Natural killer cell treated with Interleukin-12 subunit alpha and Interleukin-12 subunit beta and Interleukin-15 and Interleukin-18, amount 100 ng/mL, for 72 hours (primary cell): Measurements from ENCODE around the gene SMG6. TPM values are rescaled to one million over a fixed set of nuclear protein-coding genes. Genes with fewer than 3 reads are reported as not detected.

Source experiments
- ATAC-seq, 2 donors: fragments of 150-1000 bp; cut with Tn5 transposase in 1 of 2; sonication (Bioruptor Pico), chemical (Tn5 transposase) in 1 of 2; 2 replicates each; pipeline ENCODE4 v1.10.0; 2021
- DNase-seq: peaks from one replicate; pipeline ENCODE4 v3.0.0; 2022; ENCODE audit warnings: low spot score
- H3K27ac Mint-ChIP-seq, 2 donors: 1 replicate in 1 of 2; 2 replicates in 1 of 2; pipeline ENCODE4 v1.8.0; 2022; ENCODE audit warnings: mixed read lengths in 2 of 2, mild to moderate bottlenecking in 1 of 2, moderate library complexity in 1 of 2
- H3K27me3 Mint-ChIP-seq, 2 donors: 1 replicate in 1 of 2; 2 replicates in 1 of 2; pipeline ENCODE4 v1.8.0; 2022; ENCODE audit warnings: mixed read lengths in 2 of 2
- H3K36me3 Mint-ChIP-seq: one replicate; pipeline ENCODE4 v1.8.0; 2022; ENCODE audit warnings: mixed read lengths
- H3K4me1 Mint-ChIP-seq, 2 donors: 1 replicate in 1 of 2; 2 replicates in 1 of 2; pipeline ENCODE4 v1.8.0; 2022; ENCODE audit warnings: low read depth in 2 of 2, mixed read lengths in 2 of 2, mild to moderate bottlenecking in 1 of 2
- H3K4me3 Mint-ChIP-seq: one replicate; pipeline ENCODE4 v1.8.0; 2022; ENCODE audit warnings: mixed read lengths
- H3K9me3 Mint-ChIP-seq: 2 replicates; pipeline ENCODE4 v1.8.0; 2022; ENCODE audit warnings: mixed read lengths
- total RNA-seq, 2 donors: library from RNA; stranded (reverse); gene quantifications; one replicate each; pipeline ENCODE4 v1.2.3, GENCODE V29; 2022

SMG6 gene
- total RNA-seq, 2 donors from 2014 or later: 33.6 to 74.7 TPM

GRCh38 chr17:2070241-2071023, 233.2 kb downstream of the SMG6 start:
- H3K27ac Mint-ChIP-seq: peak overlapping the region in 1 of 2 donors; percentile 88
- peaks cover 24 to 55% of the 10 kb centered on the region in 2 donors for H3K4me1 Mint-ChIP-seq
- H3K9me3 Mint-ChIP-seq: no peaks in the 10 kb centered on the region
- no peaks in the 10 kb centered on the region for H3K27me3 Mint-ChIP-seq
- peak; percentile 84 to 92 for ATAC-seq
- no peak for DNase-seq
- peak overlapping the region; percentile 83 for H3K4me3 Mint-ChIP-seq
- peaks cover 6% of the 10 kb centered on the region for H3K36me3 Mint-ChIP-seq

DNA sequence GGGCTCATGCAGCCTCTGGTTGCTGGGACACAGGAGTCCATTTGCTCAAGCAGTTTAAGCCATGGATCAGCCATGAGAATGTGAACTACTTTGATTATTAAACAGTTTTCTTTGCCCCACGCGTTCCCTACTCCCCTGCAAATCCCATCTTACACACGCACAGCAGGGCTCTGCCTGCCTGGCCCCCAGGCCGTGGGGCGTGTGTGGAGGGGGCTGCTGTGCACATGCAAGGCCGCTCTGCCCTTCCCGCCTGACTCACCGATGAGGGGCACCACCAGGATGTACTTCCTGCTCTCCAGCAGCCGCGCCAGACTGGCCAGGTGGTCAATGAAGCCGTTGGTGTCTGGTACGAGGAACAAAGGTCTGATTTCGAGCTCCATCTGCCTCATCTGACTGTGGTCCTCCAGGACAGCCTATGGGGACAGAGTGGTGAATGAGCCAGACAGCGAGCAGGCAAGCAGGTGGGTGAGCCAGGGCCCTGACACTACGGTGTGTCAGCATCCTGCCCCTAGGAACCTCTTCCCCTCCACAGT, 235.0 kb downstream of the SMG6 start:
- Mint-ChIP-seq H3K4me1 (peaks cover 32 to 67% of the 10 kb centered on the region in 2 donors), H3K36me3 (peaks cover 6% of the 10 kb centered on the region), H3K9me3 (no peaks in the 10 kb centered on the region), H3K27ac (peak overlapping the region; percentile 16 to 88), H3K27me3 (no peaks in the 10 kb centered on the region), H3K4me3 (peak overlapping the region; percentile 66)
- ATAC-seq (peak in 1 of 2 donors; percentile 24), DNase-seq (no peak)

GRCh38 chr17:2068031-2068518, 235.5 kb downstream of the SMG6 start:
- H3K9me3 Mint-ChIP-seq: no peaks in the 10 kb centered on the region
- H3K4me1 Mint-ChIP-seq: peaks cover 32 to 72% of the 10 kb centered on the region in 2 donors
- DNase-seq (no peak), ATAC-seq (no peak)
- H3K36me3 Mint-ChIP-seq: peaks cover 6% of the 10 kb centered on the region
- no peak overlapping the region for H3K4me3 Mint-ChIP-seq
- peak overlapping the region in 1 of 2 donors; percentile 88 for H3K27ac Mint-ChIP-seq
- H3K27me3 Mint-ChIP-seq: no peaks in the 10 kb centered on the region

GRCh38 chr17:2067608-2068024, 236.0 kb downstream of the SMG6 start:
- H3K36me3 Mint-ChIP-seq: peaks cover 6% of the 10 kb centered on the region
- no peak for DNase-seq
- H3K4me3 Mint-ChIP-seq: no peak overlapping the region
- H3K27me3 Mint-ChIP-seq: no peaks in the 10 kb centered on the region
- ATAC-seq: no peak
- no peaks in the 10 kb centered on the region for H3K9me3 Mint-ChIP-seq
- peaks cover 35 to 74% of the 10 kb centered on the region in 2 donors for H3K4me1 Mint-ChIP-seq
- H3K27ac Mint-ChIP-seq: peak overlapping the region in 1 of 2 donors; percentile 88

DNA sequence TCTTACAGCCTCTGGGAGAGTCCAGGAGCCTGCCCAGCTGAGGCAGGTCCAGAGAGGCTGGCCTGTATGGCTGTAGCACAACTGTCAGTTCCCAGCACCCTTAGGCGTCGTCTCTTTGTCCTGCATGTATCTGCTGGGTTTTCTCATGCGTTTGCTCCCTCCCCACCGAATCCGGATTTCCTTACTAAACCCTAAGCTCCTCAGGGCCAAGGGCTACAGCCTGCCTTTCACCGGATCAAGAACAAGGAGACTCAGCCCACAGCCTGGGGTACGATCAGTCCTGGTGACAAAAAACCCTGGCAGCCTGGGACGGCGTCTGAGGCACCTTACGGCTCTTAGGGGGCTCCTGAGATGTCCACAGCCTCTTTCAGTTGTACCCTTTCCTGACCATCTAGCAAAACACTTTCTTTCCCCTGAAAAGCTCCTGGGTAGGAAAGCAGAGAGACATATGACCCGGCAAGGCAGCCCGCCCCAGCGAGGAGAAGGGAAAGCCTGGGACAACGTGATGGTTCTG, 236.5 kb downstream of the SMG6 start:
- no peaks in the 10 kb centered on the region for H3K9me3 Mint-ChIP-seq
- no peaks in the 10 kb centered on the region for H3K27me3 Mint-ChIP-seq
- no peak for ATAC-seq
- H3K27ac Mint-ChIP-seq: no peak overlapping the region
- DNase-seq: no peak
- peaks cover 2% of the 10 kb centered on the region for H3K36me3 Mint-ChIP-seq
- no peak overlapping the region for H3K4me3 Mint-ChIP-seq
- H3K4me1 Mint-ChIP-seq: peaks cover 40 to 75% of the 10 kb centered on the region in 2 donors

GRCh38 chr17:2065949-2066400, 237.6 kb downstream of the SMG6 start:
- H3K9me3 Mint-ChIP-seq: no peaks in the 10 kb centered on the region
- no peaks in the 10 kb centered on the region for H3K27me3 Mint-ChIP-seq
- H3K4me3 Mint-ChIP-seq: no peak overlapping the region
- no peaks in the 10 kb centered on the region for H3K36me3 Mint-ChIP-seq
- ATAC-seq (no peak), DNase-seq (no peak)
- H3K27ac Mint-ChIP-seq: no peak overlapping the region
- H3K4me1 Mint-ChIP-seq: peaks cover 40 to 66% of the 10 kb centered on the region in 2 donors

GRCh38 chr17:2064980-2065785, 238.4 kb downstream of the SMG6 start:
- Mint-ChIP-seq H3K27me3 (no peaks in the 10 kb centered on the region), H3K9me3 (no peaks in the 10 kb centered on the region), H3K27ac (peak overlapping the region; percentile 45 to 75), H3K36me3 (peaks cover 4% of the 10 kb centered on the region), H3K4me3 (peak overlapping the region; percentile 12), H3K4me1 (peaks cover 44 to 66% of the 10 kb centered on the region in 2 donors)
- ATAC-seq: peak; percentile 65
- DNase-seq: no peak

DNA sequence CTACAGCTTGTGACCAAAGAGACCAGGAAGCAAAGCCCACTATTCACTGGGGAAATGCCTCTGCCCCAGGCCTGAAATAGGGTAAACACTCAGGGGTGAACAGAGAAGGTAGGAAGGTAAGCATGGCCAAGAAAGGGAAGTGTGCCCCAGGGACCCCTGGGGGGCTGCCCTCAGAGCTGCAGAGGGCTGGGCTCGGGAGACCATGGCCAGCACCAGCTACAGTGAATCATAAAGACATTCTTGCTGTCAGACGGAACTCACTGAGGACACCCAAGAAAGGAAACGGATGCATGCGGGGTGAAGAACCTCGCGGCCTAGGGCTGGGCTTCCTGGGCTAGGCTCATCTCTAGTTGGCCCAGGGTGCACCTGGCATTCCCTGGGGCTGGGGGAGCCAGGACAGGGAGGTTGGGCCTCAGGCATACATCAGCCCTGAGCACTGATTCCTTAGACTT, 239.0 kb downstream of the SMG6 start:
- peaks cover 4% of the 10 kb centered on the region for H3K36me3 Mint-ChIP-seq
- peak overlapping the region; percentile 12 for H3K4me3 Mint-ChIP-seq
- peak overlapping the region; percentile 45 to 75 for H3K27ac Mint-ChIP-seq
- H3K27me3 Mint-ChIP-seq: no peaks in the 10 kb centered on the region
- ATAC-seq: peak; percentile 1 to 32
- peaks cover 40 to 63% of the 10 kb centered on the region in 2 donors for H3K4me1 Mint-ChIP-seq
- H3K9me3 Mint-ChIP-seq: no peaks in the 10 kb centered on the region
- no peak for DNase-seq

DNA sequence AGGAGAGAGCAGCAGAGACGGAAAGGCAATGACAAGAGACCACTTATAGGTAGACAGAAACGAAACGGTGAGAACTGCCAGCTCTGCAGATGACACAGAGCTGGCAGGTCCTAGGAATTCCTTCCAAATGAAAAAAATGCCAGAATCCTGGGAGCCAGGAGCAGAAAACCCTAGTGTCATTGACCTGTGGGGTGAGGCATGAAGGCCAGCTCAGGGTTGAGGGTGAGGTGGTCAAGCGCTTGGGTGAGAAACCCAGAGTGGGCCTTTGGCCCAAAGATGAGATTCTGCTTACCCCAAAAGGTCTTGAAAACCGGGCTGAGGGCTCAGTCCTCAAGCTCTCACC, 239.5 kb downstream of the SMG6 start:
- H3K36me3 Mint-ChIP-seq: peaks cover 4% of the 10 kb centered on the region
- H3K27me3 Mint-ChIP-seq: no peaks in the 10 kb centered on the region
- ATAC-seq (no peak), DNase-seq (no peak)
- no peaks in the 10 kb centered on the region for H3K9me3 Mint-ChIP-seq
- peak overlapping the region; percentile 3 for H3K4me3 Mint-ChIP-seq
- peaks cover 42 to 61% of the 10 kb centered on the region in 2 donors for H3K4me1 Mint-ChIP-seq
- H3K27ac Mint-ChIP-seq: peak overlapping the region in 1 of 2 donors; percentile 75

GRCh38 chr17:2063261-2064146, 240.1 kb downstream of the SMG6 start:
- DNase-seq (no peak), ATAC-seq (no peak)
- peak overlapping the region; percentile 3 for H3K4me3 Mint-ChIP-seq
- peaks cover 4% of the 10 kb centered on the region for H3K36me3 Mint-ChIP-seq
- no peaks in the 10 kb centered on the region for H3K27me3 Mint-ChIP-seq
- no peaks in the 10 kb centered on the region for H3K9me3 Mint-ChIP-seq
- H3K4me1 Mint-ChIP-seq: peaks cover 36 to 55% of the 10 kb centered on the region in 2 donors
- peak overlapping the region in 1 of 2 donors; percentile 75 for H3K27ac Mint-ChIP-seq

DNA sequence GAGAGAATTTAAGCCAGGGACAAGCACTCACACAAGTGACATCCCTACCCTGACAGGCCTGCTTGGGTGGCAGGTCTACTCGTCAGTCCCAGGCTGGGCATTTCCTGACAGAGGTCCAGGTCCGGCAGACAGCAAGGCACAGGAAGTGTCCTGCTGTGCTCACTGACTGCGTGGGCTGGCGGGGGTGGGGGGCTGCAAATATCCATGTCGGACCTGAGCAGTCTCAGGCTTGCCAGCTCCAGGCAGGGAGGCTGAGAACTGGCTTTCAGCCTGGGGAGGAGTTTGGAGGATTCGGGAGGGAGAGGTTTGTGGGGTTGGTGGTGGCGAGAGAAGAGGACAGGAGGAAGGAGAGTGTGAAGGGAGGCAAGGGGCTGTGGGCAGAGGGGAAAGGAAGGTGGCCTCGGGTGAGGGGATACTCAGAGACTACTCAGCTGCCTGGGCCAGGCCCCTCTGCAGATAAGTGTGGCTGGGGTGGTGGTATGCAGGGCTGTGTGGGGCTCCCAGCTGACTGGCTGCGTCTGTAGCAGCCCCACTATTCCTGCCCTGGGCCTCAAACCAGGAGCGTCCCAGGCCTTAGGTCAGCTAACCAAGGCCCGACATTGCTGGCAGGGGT, 240.9 kb downstream of the SMG6 start:
- DNase-seq (no peak), ATAC-seq (no peak)
- Mint-ChIP-seq H3K27me3 (no peaks in the 10 kb centered on the region), H3K4me1 (peaks cover 36 to 49% of the 10 kb centered on the region in 2 donors), H3K4me3 (no peak overlapping the region), H3K36me3 (peaks cover 4% of the 10 kb centered on the region), H3K27ac (peak overlapping the region; percentile 50 to 75), H3K9me3 (no peaks in the 10 kb centered on the region)

DNA sequence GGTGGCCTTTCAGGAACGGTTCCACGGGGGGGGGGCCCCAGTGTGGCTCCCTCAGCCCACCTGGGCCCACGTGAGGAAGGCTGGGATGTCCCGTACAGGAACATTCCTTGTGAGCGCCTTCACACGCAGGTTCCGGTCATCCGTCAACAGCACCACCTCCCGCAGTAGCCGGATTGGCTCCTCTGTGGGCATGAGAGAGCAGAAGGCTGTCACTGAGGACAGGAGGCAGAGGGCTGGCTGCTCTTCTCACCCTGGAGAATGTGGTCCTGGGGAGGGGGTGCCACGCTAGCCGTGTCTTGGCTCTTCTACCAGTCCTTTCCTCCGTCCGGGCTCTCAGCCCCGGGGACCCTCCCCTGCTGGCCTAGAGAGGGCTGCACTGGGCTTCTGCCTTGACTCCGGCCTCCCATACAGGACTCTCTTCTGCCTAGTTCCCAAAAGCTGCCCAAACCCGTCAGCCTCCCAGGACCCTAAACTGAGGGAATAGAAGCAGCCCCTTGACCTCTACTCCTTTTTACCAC, 242.1 kb downstream of the SMG6 start:
- peaks cover 36 to 42% of the 10 kb centered on the region in 2 donors for H3K4me1 Mint-ChIP-seq

More for the DNA sequence above, 242.1 kb downstream of the SMG6 start:
- DNase-seq: no peak
- H3K27ac Mint-ChIP-seq: peak overlapping the region in 1 of 2 donors; percentile 50
- H3K27me3 Mint-ChIP-seq: no peaks in the 10 kb centered on the region
- ATAC-seq: no peak
- H3K9me3 Mint-ChIP-seq: no peaks in the 10 kb centered on the region
- no peak overlapping the region for H3K4me3 Mint-ChIP-seq
- H3K36me3 Mint-ChIP-seq: peaks cover 4% of the 10 kb centered on the region
